ENCODE measurements around the gene PRMT7. TPM values are rescaled to one million over a fixed set of nuclear protein-coding genes. Genes with fewer than 3 reads are reported as not detected.

PRMT7 gene
- total RNA-seq = 67.3 TPM

GRCh38 chr16:68310774-68311511 lies at the start of gene PRMT7, which contains the start of gene SLC7A6OS:
PRMT7 (plus strand) TSS chr16:68311019; CDS start chr16:68315980, 4,961 bp downstream.
SLC7A6OS (minus strand) TSS chr16:68310946; CDS start chr16:68310926, 20 bp downstream.
- peak; percentile 96 for DNase-seq

DNA sequence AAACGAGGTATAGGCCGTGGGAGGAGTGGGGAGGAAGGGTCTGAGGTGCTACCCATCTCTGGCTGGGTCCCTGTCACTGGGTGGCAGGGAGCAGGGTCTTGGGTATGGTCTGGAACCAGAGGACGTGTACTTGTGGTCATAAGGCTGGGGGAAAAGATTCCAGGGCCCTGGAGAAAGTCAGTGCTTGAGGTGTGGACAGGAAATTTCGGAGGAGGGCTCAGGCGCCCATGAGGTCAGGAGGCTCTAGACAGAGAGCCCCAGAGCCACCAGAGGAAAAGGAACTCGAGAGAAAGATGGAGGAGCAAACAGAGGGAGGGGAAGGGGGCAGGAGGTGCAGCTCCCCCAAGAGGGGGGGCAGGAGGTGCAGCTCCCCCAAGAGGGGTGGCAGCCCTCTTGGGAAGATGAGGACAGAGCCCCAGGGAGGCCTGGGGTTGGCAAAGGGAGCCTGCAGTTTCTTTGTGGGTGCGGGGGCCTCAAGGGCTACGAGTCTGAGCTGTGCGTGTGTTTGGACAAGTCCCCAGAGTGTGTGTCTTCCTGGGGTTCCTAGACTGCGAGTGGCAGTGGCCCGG lies 47.2 kb upstream of the PRMT7 start:
- DNase-seq = no peak

GRCh38 chr16:68264128-68265077 lies 46.4 kb upstream of the PRMT7 start, which contains the start of gene SLC7A6:
SLC7A6 (plus strand) TSS chr16:68264526; CDS start chr16:68274727, 10,201 bp downstream.
- peak; percentile 67 for DNase-seq

GRCh38 chr16:68265078-68265920 lies 45.5 kb upstream of the PRMT7 start:
- DNase-seq = peak; percentile 49

GRCh38 chr16:68267612-68268405 lies 43.0 kb upstream of the PRMT7 start:
- no peak for DNase-seq

- no peak for DNase-seq
Measured at GRCh38 chr16:68269793-68270192, 41.0 kb upstream of the PRMT7 start.

GRCh38 chr16:68270353-68270752 lies 40.5 kb upstream of the PRMT7 start:
- DNase-seq = no peak

- DNase-seq = no peak
Measured at GRCh38 chr16:68272507-68273209, 38.2 kb upstream of the PRMT7 start.

- no peak for DNase-seq
Measured at GRCh38 chr16:68273459-68273858, 37.4 kb upstream of the PRMT7 start.

DNA sequence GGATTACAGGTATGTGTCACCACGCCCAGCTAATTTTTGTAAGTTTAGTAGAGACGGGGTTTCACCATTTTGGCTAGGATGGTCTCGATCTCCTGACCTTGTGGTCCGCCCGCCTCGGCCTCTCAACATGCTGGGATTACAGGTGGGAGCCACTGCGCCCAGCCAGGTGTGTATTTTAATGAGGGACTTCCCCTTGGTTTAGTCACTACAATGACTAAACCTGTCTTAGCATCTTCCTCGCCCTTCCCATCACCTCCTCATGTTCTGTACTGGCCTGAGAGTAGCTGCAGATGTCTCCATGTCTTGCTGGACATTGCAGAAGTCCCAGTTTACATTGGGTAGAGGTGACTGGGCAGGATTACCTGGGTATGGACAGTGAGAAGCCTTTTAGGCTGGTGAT lies 36.9 kb upstream of the PRMT7 start:
- no peak for DNase-seq

GRCh38 chr16:68274441-68274840 lies 36.4 kb upstream of the PRMT7 start:
- DNase-seq = no peak

DNA sequence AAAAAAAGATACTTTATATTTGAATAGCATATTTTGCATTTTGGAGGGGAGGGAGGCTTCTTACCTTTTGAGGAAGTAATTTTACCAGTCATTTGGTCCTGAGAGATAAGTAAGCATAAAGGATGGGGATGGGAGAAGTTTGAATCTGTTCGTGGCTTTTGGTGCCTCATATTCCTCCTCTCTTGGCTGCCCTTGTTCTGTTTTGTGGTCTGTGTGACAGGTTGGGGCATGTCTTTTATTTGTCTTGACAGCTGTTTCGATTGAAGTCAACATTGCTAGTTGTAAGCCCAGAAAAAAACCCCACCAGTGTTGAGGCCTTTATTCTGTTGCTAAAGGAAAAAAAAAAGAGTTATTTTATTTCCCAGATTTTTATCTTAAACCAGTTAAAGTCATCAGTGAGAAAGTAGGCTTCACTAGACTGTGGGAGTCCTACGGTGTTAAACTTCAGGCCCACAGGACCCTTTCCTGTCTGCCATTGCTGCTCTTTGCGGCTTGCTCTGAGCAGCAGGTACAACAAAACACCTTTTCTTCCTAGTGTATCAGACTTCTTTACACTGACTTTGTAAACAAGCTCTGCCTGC lies 35.1 kb upstream of the PRMT7 start:
- DNase-seq = no peak

DNA sequence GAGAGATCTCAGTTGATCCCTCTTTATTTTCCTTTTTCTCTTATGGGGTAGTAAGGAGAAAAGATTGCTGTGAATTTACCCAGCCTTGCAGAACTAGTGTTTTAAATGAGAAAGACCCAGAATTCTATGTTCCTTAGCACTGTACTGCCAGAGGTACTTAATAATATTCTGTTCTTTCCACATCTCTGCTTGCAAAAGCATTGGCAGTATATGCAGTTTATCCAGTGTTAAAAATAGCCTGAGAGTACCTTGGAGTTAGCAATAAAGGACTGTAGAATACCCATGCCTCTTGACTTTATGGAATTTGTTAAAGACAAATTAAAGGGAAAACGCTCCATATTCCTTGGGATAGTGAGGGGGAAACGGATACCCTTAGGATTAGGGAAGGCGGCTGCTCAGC lies 34.6 kb upstream of the PRMT7 start:
- DNase-seq = no peak

- no peak for DNase-seq
Measured at GRCh38 chr16:68279726-68280558, 30.9 kb upstream of the PRMT7 start.

- no peak for DNase-seq
Measured at GRCh38 chr16:68281368-68282063, 29.3 kb upstream of the PRMT7 start.

DNA sequence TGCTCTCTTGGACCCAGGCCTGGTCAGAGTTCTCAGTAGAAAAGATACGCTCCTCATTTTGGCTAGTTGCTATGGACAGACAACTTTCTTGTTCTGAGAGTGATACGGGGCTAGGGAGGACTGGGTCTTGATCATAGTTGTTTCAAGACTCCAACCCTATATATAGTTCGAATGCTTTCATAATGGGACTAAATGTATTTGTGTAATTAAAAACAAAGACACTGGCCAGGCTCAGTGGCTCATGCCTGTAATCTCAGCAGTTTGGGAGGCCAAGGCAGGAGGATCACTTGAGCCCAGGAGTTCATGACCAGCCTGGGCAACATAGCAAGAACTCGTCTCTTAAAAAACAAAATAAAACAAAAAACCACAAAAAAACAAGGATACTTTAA lies 28.8 kb upstream of the PRMT7 start:
- no peak for DNase-seq

- no peak for DNase-seq
Measured at GRCh38 chr16:68283346-68283745, 27.5 kb upstream of the PRMT7 start.

Measured in tongue (tissue), 2 donors.